K562 (cell line): Measurements from ENCODE around the gene TSPAN13. TPM values are rescaled to one million over a fixed set of nuclear protein-coding genes. Genes with fewer than 3 reads are reported as not detected.

ENCODE experiments used
- ATAC-seq: fragments of 200-7000 bp; cut with Tn5 transposase; 3 replicates; pipeline ENCODE4 v1.9.1; 2020; ENCODE audit warnings: moderate library complexity
- BruUV-seq: library from RNA; stranded (reverse); fragments of 400-500 nt; replicated peaks from 2 replicates; lab custom pipeline; 2021; lab: Mats Ljungman, UMichigan
- CTCF ChIA-PET: fragments of 300-600 bp; formaldehyde crosslinking; extraction: SDS; loops from one replicate; lab custom pipeline; 2021; ENCODE audit warnings: low intra/inter-chr PET ratio; lab: Yijun Ruan, JAX
- POLR2A ChIA-PET: fragments of 300-600, 350-650 bp; sonication (Branson Sonifier 250); formaldehyde crosslinking; extraction: SDS; loops from one replicate; lab custom pipeline; 2021; ENCODE audit warnings: antibody characterized with exemption, inconsistent platforms; lab: Yijun Ruan, JAX
- DNase-seq, 4 experiments: peaks; one replicate each; pipeline versions ENCODE4 v3.0.0 to v3.0.0-alpha.2; 2011 to 2018; ENCODE audit warnings: low spot score in 3 of 4, mixed read lengths in 3 of 4; ENCODE audit errors: extremely low read depth in 1 of 4
- FAIRE-seq: peaks from 2 replicates; lab custom pipeline; 2011; peaks lifted over from hg19 to GRCh38; lab: Jason Lieb, UNC
- H2AFZ ChIP-seq: 2 replicates; pipeline ENCODE4 v1.6.0; 2011; ENCODE audit warnings: low read depth, low read length, control low read depth, inconsistent platforms
- H3K27ac ChIP-seq: fragments of 200-600 bp; 3 replicates; pipeline ENCODE4 v1.8.0; 2011; ENCODE audit warnings: low read depth, mild to moderate bottlenecking, control low read depth, inconsistent platforms, low read length, moderate library complexity, mixed read lengths; ENCODE audit errors: extremely low read depth
- H3K27me3 ChIP-seq, 2 experiments: fragments of 300-600 bp in 1 of 2; 2 replicates in 1 of 2; 3 replicates in 1 of 2; pipeline versions ENCODE4 v1.6.0 to v1.8.0; 2011; ENCODE audit warnings: inconsistent platforms in 2 of 2, low read length in 2 of 2, mild to moderate bottlenecking in 1 of 2, mixed read lengths in 1 of 2, moderate library complexity in 1 of 2; ENCODE audit not compliant: control insufficient read depth in 2 of 2, insufficient read depth in 2 of 2
- H3K36me3 ChIP-seq: fragments of 300-600 bp; 3 replicates; pipeline ENCODE4 v1.8.0; 2011; ENCODE audit warnings: mild to moderate bottlenecking, low read length, inconsistent platforms; ENCODE audit not compliant: control insufficient read depth, insufficient read depth
- H3K4me1 ChIP-seq, 2 experiments: fragments of 200-600 bp in 1 of 2; replicated peaks in 1 of 2; 2 replicates in 1 of 2; 3 replicates in 1 of 2; pipeline versions ENCODE4 v1.5.1 to v1.8.0; 2011; ENCODE audit warnings: inconsistent platforms in 2 of 2, low read length in 2 of 2, mild to moderate bottlenecking in 1 of 2, mixed read lengths in 1 of 2, moderate library complexity in 1 of 2; ENCODE audit not compliant: control insufficient read depth in 2 of 2, insufficient read depth in 2 of 2
- H3K4me2 ChIP-seq: 2 replicates; pipeline ENCODE4 v1.6.1; 2011; ENCODE audit warnings: low read length, control low read depth, inconsistent platforms, mixed read lengths; ENCODE audit not compliant: insufficient read depth
- H3K4me3 ChIP-seq: fragments of 200-600 bp; sonication (generic), shearing (Covaris generic); 2 replicates; pipeline ENCODE4 v1.5.1; 2016; ENCODE audit warnings: control low read depth, inconsistent platforms
- H3K79me2 ChIP-seq: fragments of 200-600 bp; 3 replicates; pipeline ENCODE4 v1.8.0; 2011; ENCODE audit warnings: low read length, inconsistent platforms; ENCODE audit not compliant: control insufficient read depth, insufficient read depth
- H3K9ac ChIP-seq, 2 experiments: 2 replicates each; pipeline versions ENCODE4 v1.6.0 to v1.6.1; 2011; ENCODE audit warnings: low read depth in 2 of 2, low read length in 2 of 2, control low read depth in 1 of 2, inconsistent platforms in 1 of 2, mild to moderate bottlenecking in 1 of 2, mixed read lengths in 1 of 2; ENCODE audit not compliant: insufficient read depth in 1 of 2
- H3K9me1 ChIP-seq: one replicate; pipeline ENCODE4 v1.6.0; 2011; ENCODE audit warnings: inconsistent platforms, mild to moderate bottlenecking, low read length, moderate library complexity; ENCODE audit not compliant: control insufficient read depth, insufficient read depth
- H3K9me3 ChIP-seq: replicated peaks from 2 replicates; pipeline ENCODE4 v1.5.1; 2011; ENCODE audit warnings: low read depth, low read length, inconsistent platforms; ENCODE audit not compliant: control insufficient read depth, insufficient read depth
- H4K20me1 ChIP-seq: replicated peaks from 2 replicates; pipeline ENCODE4 v1.6.1; 2011; ENCODE audit warnings: low read length, inconsistent platforms, mixed read lengths; ENCODE audit not compliant: control insufficient read depth, insufficient read depth
- CXXC5 ChIP-seq: fragments of 250-450 bp; sonication (Bioruptor Pico); IDR thresholded peaks from 2 replicates; pipeline ENCODE4 v1.8.0; 2022; ENCODE audit warnings: inconsistent platforms, mild to moderate bottlenecking, moderate library complexity
- FOXJ2 ChIP-seq: fragments of 200-800 bp; sonication (Bioruptor generic); IDR thresholded peaks from 2 replicates; pipeline ENCODE4 v1.6.1; 2016; ENCODE audit warnings: missing genetic modification characterization, missing compliant biosample characterization
- MTF1 ChIP-seq: fragments of 250-450 bp; sonication (Bioruptor Pico); IDR thresholded peaks from 2 replicates; pipeline ENCODE4 v1.9.0; 2021; ENCODE audit warnings: moderate library complexity, mild to moderate bottlenecking, inconsistent platforms, borderline replicate concordance
- NBN ChIP-seq: fragments of 450-650 bp; IDR thresholded peaks from 2 replicates; pipeline ENCODE4 v1.6.1; 2016; ENCODE audit warnings: low read depth, mild to moderate bottlenecking
- PHF8 ChIP-seq: fragments of 200-600 bp; sonication (generic); IDR thresholded peaks from 2 replicates; pipeline ENCODE4 v1.6.1; 2012; ENCODE audit warnings: mixed run types, mild to moderate bottlenecking, inconsistent platforms, low read length, moderate library complexity, borderline replicate concordance
- RFX1 ChIP-seq: fragments of 450-650 bp; IDR thresholded peaks from 2 replicates; pipeline ENCODE4 v1.6.1; 2016; ENCODE audit warnings: mild to moderate bottlenecking, moderate library complexity
- RUNX1 ChIP-seq: sonication (generic); IDR thresholded peaks from 2 replicates; pipeline ENCODE4 v1.6.1; 2016; ENCODE audit warnings: antibody characterized with exemption, low read depth
- ZHX1 ChIP-seq: fragments of 150-350 bp; conservative IDR thresholded peaks from 2 replicates; pipeline ENCODE4 v1.6.1; 2014; ENCODE audit warnings: low read length
- ZNF282 ChIP-seq: sonication (generic); formaldehyde crosslinking; IDR thresholded peaks from 2 replicates; pipeline ENCODE4 v1.8.1; 2023; ENCODE audit warnings: missing genetic modification reagents
- ZNF316 ChIP-seq: fragments of 450-650 bp; IDR thresholded peaks from 2 replicates; pipeline ENCODE4 v1.6.1; 2016
- ZNF41 ChIP-seq: fragments of 250-450 bp; sonication (Bioruptor Pico); conservative IDR thresholded peaks from 2 replicates; pipeline ENCODE4 v1.4.0; 2020; ENCODE audit warnings: mild to moderate bottlenecking
- ZNF445 ChIP-seq: fragments of 250-450 bp; sonication (Bioruptor Pico); IDR thresholded peaks from 2 replicates; pipeline ENCODE4 v1.4.0; 2020; ENCODE audit warnings: low read depth, mild to moderate bottlenecking, moderate library complexity
- WGBS: fragments of 100-300 bp; shearing (Covaris generic); methylation state at CpG from one replicate; pipeline ENCODE4 v1.1.6; 2016; ENCODE audit warnings: low coverage, mixed read lengths; ENCODE audit not compliant: insufficient coverage; ENCODE audit errors: missing lambda C conversion rate; 5-methylcytosine and 5-hydroxymethylcytosine counted together
- in situ Hi-C: fragments of 300-500 bp; cut with MboI; formaldehyde crosslinking; loops from 4 replicates; pipeline ENCODE4 v1.15.0; 2018; ENCODE audit warnings: inconsistent platforms, mixed read lengths
- intact Hi-C: fragments of 100-400 bp; cut with micrococcal nuclease; formaldehyde crosslinking; loops from 2 replicates; pipeline ENCODE4 v1.14.2; 2022
- polyA plus RNA-seq, 8 experiments: library from polyadenylated mRNA; depleted of rRNA in 4 of 8; stranded (reverse) in 5 of 8; unstranded in 3 of 8; fragments of >200 nt; fragmentation: Nextera tagmentation in 2 of 8; fragmentation: Illumina TruSeq in 1 of 8; extraction: Ambion mirVana in 2 of 8; extraction: Trizol in 1 of 8; gene quantifications; 2 replicates each; pipeline versions ENCODE4 v1.2.1 to v1.2.3, GENCODE V29; 2011 to 2014; ENCODE audit warnings: inconsistent platforms in 1 of 8, missing spikeins in 1 of 8
- total RNA-seq, 7 experiments: library from RNA; depleted of rRNA in 6 of 7; stranded (reverse); fragments of >200 nt in 6 of 7; fragmentation: Illumina TruSeq in 2 of 7; extraction: Trizol in 2 of 7; gene quantifications; 2 replicates each; pipeline versions ENCODE4 v1.2.1 to v1.2.3, GENCODE V29; 2011 to 2021; ENCODE audit warnings: low replicate concordance in 1 of 7

Gene TSPAN13
- total and polyA plus RNA-seq, 9 of the 15 experiments (the other 6 are each of a cell fraction or from before 2014, with no cell fraction given), result 7.8 to 46.3 (median 20.0) TPM

GRCh38 chr7:16813232-16813616 is 59.7 kb downstream of the TSPAN13 start (continued):
- TF ChIP-seq PHF8 (no peak), RUNX1 (no peak), ZNF282 (CRISPR knock-in tag) (no peak)

- WGBS, result 0% methylated on average over 2 of the region's 2 CpGs
Observed at GRCh38 chr7:16815001-16815400, 61.4 kb downstream of the TSPAN13 start.

GRCh38 chr7:16816824-16817223 is 63.3 kb downstream of the TSPAN13 start:
- Histone ChIP-seq H3K9me1 (no peaks in the 10 kb centered on the region), H3K4me2 (no peak overlapping the region), H3K36me3 (no peaks in the 10 kb centered on the region), H3K79me2 (no peaks in the 10 kb centered on the region), H3K27me3 (peaks cover 4 to 15% of the 10 kb centered on the region in 2 experiments; a peak in 4 of 5 replicates), H4K20me1 (no peaks in the 10 kb centered on the region), H3K4me3 (no peak overlapping the region), H3K4me1 (peaks cover 0 to 4% of the 10 kb centered on the region in 2 experiments; a peak in 1 of 5 replicates), H3K9me3 (no peaks in the 10 kb centered on the region), H2AFZ (no peak overlapping the region), H3K27ac (no peak overlapping the region), H3K9ac (no peak overlapping the region)
- BruUV-seq, result no TSS peak
- intact Hi-C loops, result no loop called here
- ATAC-seq (peak; percentile 52; the same call in 2 of the 3 replicates), FAIRE-seq (no peak), DNase-seq (no peak)
- 6% methylated on average over 2 of the region's 2 CpGs for WGBS
- in situ Hi-C loops, result no loop called here
- ChIA-PET POLR2A (interaction anchor here (1.3 to 1.9 kb wide), 2 partner anchors 11 to 22 kb away, joined by 3 to 4 read pairs; no protein-coding TSS in a partner anchor), CTCF (no interaction called here)
- no peak for TF ChIP-seq NBN
- no peak for TF ChIP-seq MTF1 (CRISPR knock-in tag)
- no peak for TF ChIP-seq ZNF445 (CRISPR knock-in tag)
- no peak for TF ChIP-seq ZHX1
- TF ChIP-seq CXXC5 (CRISPR knock-in tag), result no peak
- TF ChIP-seq FOXJ2, result no peak
- TF ChIP-seq ZNF316, result no peak

More at GRCh38 chr7:16815001-16815400, 61.4 kb downstream of the TSPAN13 start:
- DNase-seq (peak in 1 of 4 experiments; percentile 24), FAIRE-seq (no peak), ATAC-seq (no peak)
- no peak overlapping the region for H3K9ac ChIP-seq
- no peaks in the 10 kb centered on the region for H3K9me1 ChIP-seq
- H3K36me3 ChIP-seq, result no peaks in the 10 kb centered on the region
- in situ Hi-C loops, result no loop called here
- peaks cover 4 to 15% of the 10 kb centered on the region in 2 experiments; a peak in 4 of 5 replicates for H3K27me3 ChIP-seq
- H3K4me2 ChIP-seq, result no peak overlapping the region
- H3K9me3 ChIP-seq, result no peaks in the 10 kb centered on the region
- TF ChIP-seq FOXJ2, result peak; percentile 88
- peak; percentile 80 for TF ChIP-seq RFX1
- TF ChIP-seq ZNF41 (CRISPR knock-in tag), result no peak
- no peaks in the 10 kb centered on the region for H3K79me2 ChIP-seq
- no peaks in the 10 kb centered on the region for H4K20me1 ChIP-seq
- POLR2A ChIA-PET, result no interaction called here
- no peak overlapping the region for H2AFZ ChIP-seq
- intact Hi-C loops, result no loop called here
- peaks cover 0 to 4% of the 10 kb centered on the region in 2 experiments; a peak in 1 of 5 replicates for H3K4me1 ChIP-seq
- no TSS peak for BruUV-seq
- H3K4me3 ChIP-seq, result no peak overlapping the region
- CTCF ChIA-PET, result no interaction called here
- no peak overlapping the region for H3K27ac ChIP-seq
